ENCODE results near the gene THAP4.

THAP4 gene

DNA sequence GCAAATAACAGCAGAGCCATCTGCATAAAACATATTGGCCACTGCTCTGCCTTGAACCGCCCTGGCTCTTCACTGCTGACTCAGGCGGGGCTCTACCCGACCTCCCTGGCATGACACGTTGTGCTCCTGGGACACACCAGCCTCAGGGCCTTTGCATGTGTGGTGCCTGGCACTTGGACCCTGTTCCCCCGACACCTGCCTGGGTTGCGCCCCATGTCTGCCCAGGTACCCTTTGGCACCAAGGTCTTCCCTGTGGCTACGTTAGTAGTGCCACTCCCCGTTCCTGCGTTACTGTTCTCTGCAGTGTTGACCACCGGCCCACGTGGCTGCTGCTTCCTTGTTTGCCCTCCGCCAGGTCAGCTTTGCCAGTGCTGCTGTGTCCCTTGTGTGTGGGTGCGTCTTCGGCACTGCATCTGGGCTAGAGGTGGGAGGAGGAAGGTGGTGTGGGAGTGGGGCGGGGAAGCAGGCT is 20.9 kb upstream of the THAP4 start:
- Mint-ChIP-seq H3K4me1 (no peaks in the 10 kb centered on the region), H3K4me3 (no peak overlapping the region), H3K36me3 (ENCODE audit: insufficient read depth) (peaks cover 52% of the 10 kb centered on the region), H3K27ac (ENCODE audit: low read depth) (peak overlapping the region; percentile 56), H3K9me3 (no peaks in the 10 kb centered on the region), H3K27me3 (no peaks in the 10 kb centered on the region)
- no peak for ATAC-seq (replicated peaks; ENCODE audit: extremely low read depth, poor library complexity, severe bottlenecking)
- DNase-seq (ENCODE audit: low spot score in 2 of 2), result no peak

DNA sequence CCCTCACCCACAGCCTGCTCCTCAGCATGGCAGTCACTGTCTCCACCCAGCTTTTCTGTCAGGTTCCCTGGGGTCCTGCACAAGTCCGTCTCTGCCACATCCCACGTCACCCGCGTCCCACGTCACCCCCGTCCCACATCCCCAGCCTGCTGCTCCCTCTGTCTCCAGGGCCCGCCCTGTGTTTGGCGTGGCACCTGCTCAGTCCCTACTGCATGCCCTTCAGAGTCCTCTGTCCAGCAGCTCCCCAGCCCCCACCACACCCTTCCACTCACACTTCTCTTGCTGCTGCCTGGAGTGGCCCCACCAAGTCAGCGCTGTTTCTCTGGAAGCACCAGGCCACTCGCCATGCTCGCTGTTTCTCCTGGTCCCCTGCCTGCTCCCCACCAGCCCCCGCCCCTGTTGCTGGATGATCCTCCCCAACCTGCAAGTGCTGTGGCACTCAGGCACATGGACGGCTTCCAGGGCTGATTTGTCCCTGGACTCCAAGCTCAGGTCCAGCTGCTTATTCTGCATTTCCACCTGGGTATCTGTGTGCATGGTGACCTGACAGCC is 19.3 kb upstream of the THAP4 start:
- Mint-ChIP-seq H3K27ac (ENCODE audit: low read depth) (no peak overlapping the region), H3K36me3 (ENCODE audit: insufficient read depth) (peaks cover 54% of the 10 kb centered on the region), H3K27me3 (no peaks in the 10 kb centered on the region), H3K9me3 (no peaks in the 10 kb centered on the region), H3K4me3 (no peak overlapping the region), H3K4me1 (no peaks in the 10 kb centered on the region)
- no peak for ATAC-seq (replicated peaks; ENCODE audit: extremely low read depth, poor library complexity, severe bottlenecking)
- DNase-seq (ENCODE audit: low spot score in 2 of 2), result no peak

DNA sequence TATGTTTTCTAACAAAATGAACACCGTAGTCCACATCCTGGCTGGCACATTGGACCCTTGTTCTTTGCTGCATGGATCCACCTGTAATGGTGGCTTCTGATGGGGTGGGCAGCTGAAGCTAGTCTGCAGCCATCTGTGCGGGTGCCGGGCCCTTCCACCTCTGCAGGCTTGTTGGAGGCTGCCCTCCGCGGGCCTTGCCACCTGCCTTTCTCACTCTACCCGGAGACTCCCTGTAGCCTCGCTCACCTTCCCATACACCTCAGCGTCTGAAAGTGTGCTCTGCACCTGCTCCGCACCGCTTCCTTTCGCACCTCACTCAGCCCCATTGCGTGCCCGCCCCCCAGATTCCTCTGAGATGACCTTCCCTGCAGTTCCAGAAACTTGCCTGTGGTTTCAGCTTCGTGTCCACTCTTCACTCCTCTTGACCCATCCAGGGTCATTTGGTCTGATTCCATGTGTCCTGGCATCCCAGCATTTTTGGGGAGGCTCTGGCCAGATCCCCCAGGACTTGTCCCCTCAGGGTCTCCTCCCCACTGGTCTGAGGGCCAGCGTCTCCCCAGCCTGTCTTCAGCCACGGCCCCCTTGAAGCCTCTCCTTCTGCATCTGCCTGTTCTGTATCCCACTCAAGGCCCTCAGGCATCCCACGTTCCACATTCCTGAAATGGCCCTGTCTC is 18.7 kb upstream of the THAP4 start:
- peak overlapping the region; percentile 62 for H3K27ac Mint-ChIP-seq (ENCODE audit: low read depth)
- peaks cover 54% of the 10 kb centered on the region for H3K36me3 Mint-ChIP-seq (ENCODE audit: insufficient read depth)
- no peak overlapping the region for H3K4me3 Mint-ChIP-seq
- no peak for DNase-seq (ENCODE audit: low spot score in 2 of 2)
- no peaks in the 10 kb centered on the region for H3K27me3 Mint-ChIP-seq
- no peaks in the 10 kb centered on the region for H3K4me1 Mint-ChIP-seq
- ATAC-seq (replicated peaks; ENCODE audit: extremely low read depth, poor library complexity, severe bottlenecking), result no peak
- no peaks in the 10 kb centered on the region for H3K9me3 Mint-ChIP-seq

DNA sequence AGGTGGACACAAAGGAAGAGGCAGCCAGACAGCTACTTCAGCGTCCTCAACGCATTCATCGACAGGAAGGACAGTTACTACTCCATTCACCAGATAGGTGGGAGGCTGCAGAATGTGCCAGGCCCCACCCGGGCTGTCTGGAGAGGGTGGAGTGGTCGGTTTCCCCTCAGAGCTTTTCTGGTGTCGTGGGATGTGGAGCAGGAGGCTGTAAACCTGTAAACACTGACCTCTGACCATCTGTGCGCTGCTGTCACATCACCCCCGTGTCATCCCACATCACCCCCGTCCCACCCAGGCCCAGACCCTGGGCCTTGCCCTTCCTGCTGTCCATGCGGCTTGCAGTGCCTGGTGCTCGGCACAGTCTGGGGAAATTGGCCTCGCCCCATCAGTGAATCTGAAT is 17.6 kb upstream of the THAP4 start:
- no peaks in the 10 kb centered on the region for H3K27me3 Mint-ChIP-seq
- no peak for ATAC-seq (replicated peaks; ENCODE audit: extremely low read depth, poor library complexity, severe bottlenecking)
- peaks cover 45% of the 10 kb centered on the region for H3K36me3 Mint-ChIP-seq (ENCODE audit: insufficient read depth)
- no peaks in the 10 kb centered on the region for H3K9me3 Mint-ChIP-seq
- no peaks in the 10 kb centered on the region for H3K4me1 Mint-ChIP-seq
- no peak for DNase-seq (ENCODE audit: low spot score in 2 of 2)
- peak overlapping the region; percentile 62 for H3K27ac Mint-ChIP-seq (ENCODE audit: low read depth)
- H3K4me3 Mint-ChIP-seq, result no peak overlapping the region

DNA sequence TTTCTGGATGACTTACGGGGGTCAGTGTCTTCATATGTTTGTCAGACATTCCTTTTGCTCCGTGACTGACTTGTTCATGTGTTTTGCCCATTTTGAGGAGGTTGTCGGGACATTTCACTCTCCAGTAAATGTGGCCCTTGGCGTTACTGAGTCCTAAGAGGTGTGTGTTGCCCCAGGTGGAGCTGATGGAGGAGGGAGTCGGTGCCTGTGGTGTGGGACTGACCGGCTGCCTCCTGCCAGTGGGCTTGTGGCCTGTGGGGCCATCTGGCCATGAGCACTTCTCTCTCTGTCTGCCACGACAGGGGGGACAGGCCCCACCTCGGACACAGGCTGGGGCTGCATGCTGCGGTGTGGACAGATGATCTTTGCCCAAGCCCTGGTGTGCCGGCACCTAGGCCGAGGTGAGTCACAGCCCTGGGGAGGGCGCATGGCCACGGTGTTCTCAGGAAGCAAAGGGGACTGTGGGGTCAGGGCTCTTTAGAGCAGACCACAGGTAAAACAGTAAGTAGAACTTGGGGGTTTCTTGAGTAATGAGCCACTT is 16.3 kb upstream of the THAP4 start:
- Mint-ChIP-seq H3K4me3 (no peak overlapping the region), H3K4me1 (peaks cover 6% of the 10 kb centered on the region), H3K9me3 (no peaks in the 10 kb centered on the region), H3K27me3 (no peaks in the 10 kb centered on the region), H3K27ac (ENCODE audit: low read depth) (peak overlapping the region; percentile 61), H3K36me3 (ENCODE audit: insufficient read depth) (peaks cover 40% of the 10 kb centered on the region)
- no peak for DNase-seq (ENCODE audit: low spot score in 2 of 2)
- ATAC-seq (replicated peaks; ENCODE audit: extremely low read depth, poor library complexity, severe bottlenecking), result no peak

DNA sequence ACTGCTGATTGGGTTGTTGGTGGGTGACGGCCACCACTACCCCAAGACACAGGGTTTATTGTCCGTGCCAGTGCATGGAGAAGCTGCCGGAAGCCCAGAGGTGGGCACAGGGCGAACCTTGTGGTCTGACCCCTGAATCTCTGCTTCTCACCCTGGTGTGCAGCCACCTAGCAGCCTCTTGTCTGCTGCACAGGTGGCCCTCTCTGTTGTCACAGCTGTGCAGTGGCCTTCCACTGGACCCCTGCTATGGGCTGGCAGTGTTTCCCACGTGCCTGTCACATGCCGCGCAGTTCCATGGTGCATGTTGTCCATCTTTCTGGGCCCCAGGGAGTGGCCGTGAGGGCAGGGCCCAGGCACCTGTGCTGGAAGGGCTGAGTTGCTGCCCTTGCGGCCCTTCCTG is 15.8 kb upstream of the THAP4 start:
- ATAC-seq (replicated peaks; ENCODE audit: extremely low read depth, poor library complexity, severe bottlenecking) (no peak), DNase-seq (ENCODE audit: low spot score in 2 of 2) (no peak)
- H3K27me3 Mint-ChIP-seq, result no peaks in the 10 kb centered on the region
- H3K36me3 Mint-ChIP-seq (ENCODE audit: insufficient read depth), result peaks cover 40% of the 10 kb centered on the region
- peaks cover 6% of the 10 kb centered on the region for H3K4me1 Mint-ChIP-seq
- H3K9me3 Mint-ChIP-seq, result no peaks in the 10 kb centered on the region
- no peak overlapping the region for H3K27ac Mint-ChIP-seq (ENCODE audit: low read depth)
- no peak overlapping the region for H3K4me3 Mint-ChIP-seq

DNA sequence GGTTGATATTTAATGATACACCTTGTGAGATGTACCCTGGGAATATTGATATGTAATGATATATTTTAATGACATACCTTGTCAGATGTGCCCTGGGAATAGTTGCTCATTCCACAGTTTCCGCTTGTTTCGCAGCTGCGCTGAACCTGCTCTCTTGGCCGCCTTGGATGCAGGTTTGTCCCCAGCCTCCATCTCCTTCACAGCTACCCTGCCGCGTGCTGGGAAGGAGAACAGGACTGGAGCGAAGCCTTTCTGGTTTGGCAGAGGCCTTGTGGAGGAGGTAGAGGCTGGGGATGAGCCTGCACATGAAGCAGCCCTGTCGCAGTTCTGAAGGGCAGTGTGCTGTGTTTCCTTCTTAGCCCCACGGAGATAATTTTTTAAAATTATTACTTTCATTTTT is 15.2 kb upstream of the THAP4 start:
- H3K4me3 Mint-ChIP-seq, result no peak overlapping the region
- no peaks in the 10 kb centered on the region for H3K9me3 Mint-ChIP-seq
- no peak overlapping the region for H3K27ac Mint-ChIP-seq (ENCODE audit: low read depth)
- H3K4me1 Mint-ChIP-seq, result peaks cover 6% of the 10 kb centered on the region
- peaks cover 40% of the 10 kb centered on the region for H3K36me3 Mint-ChIP-seq (ENCODE audit: insufficient read depth)
- DNase-seq (ENCODE audit: low spot score in 2 of 2) (no peak), ATAC-seq (replicated peaks; ENCODE audit: extremely low read depth, poor library complexity, severe bottlenecking) (no peak)
- H3K27me3 Mint-ChIP-seq, result no peaks in the 10 kb centered on the region

DNA sequence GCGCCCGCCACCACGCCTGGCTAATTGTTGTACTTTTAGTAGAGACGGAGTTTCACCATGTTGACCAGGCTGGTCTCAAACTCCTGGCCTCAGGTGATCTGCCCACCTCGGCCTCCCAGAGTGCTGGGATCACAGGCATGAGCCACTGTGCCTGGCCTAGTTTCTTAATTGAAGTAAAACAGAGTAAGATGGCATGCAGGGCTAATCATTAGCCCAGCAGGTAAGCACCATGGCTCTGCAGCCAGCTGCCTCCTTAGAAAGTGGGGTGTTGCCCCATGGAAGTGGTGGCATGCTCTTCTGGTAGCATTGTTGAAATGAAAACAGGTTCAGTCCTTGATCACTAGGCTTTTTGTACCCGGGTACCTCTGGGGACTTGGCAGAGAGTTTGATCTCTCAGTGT is 13.0 kb upstream of the THAP4 start:
- Mint-ChIP-seq H3K4me1 (peaks cover 6% of the 10 kb centered on the region), H3K27me3 (no peaks in the 10 kb centered on the region), H3K36me3 (ENCODE audit: insufficient read depth) (peaks cover 27% of the 10 kb centered on the region), H3K4me3 (no peak overlapping the region), H3K27ac (ENCODE audit: low read depth) (no peak overlapping the region), H3K9me3 (no peaks in the 10 kb centered on the region)
- ATAC-seq (replicated peaks; ENCODE audit: extremely low read depth, poor library complexity, severe bottlenecking) (no peak), DNase-seq (ENCODE audit: low spot score in 2 of 2) (no peak)

DNA sequence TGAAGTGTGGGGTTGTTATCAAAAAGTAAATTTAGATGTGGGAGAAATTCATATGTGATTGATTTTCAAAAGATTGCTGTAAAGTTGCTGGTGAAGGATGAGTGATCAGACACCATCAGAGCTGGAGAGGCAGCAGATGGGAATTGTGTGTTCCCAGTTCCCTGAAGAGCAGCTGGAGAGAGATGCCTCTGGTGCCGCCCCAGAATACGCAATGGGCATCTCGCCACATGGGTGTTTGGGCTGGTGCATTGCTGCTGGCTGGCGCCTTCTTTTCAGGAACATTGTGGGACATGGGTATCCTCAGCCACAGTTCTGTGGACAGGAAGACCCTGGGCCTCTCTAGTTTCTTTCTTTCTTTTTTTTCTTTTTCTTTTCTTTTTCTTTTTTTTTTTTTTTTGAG is 12.4 kb upstream of the THAP4 start:
- peaks cover 12% of the 10 kb centered on the region for H3K4me1 Mint-ChIP-seq
- H3K4me3 Mint-ChIP-seq, result no peak overlapping the region
- H3K36me3 Mint-ChIP-seq (ENCODE audit: insufficient read depth), result peaks cover 24% of the 10 kb centered on the region
- no peaks in the 10 kb centered on the region for H3K9me3 Mint-ChIP-seq
- no peaks in the 10 kb centered on the region for H3K27me3 Mint-ChIP-seq
- ATAC-seq (replicated peaks; ENCODE audit: extremely low read depth, poor library complexity, severe bottlenecking) (no peak), DNase-seq (ENCODE audit: low spot score in 2 of 2) (no peak)
- H3K27ac Mint-ChIP-seq (ENCODE audit: low read depth), result no peak overlapping the region

DNA sequence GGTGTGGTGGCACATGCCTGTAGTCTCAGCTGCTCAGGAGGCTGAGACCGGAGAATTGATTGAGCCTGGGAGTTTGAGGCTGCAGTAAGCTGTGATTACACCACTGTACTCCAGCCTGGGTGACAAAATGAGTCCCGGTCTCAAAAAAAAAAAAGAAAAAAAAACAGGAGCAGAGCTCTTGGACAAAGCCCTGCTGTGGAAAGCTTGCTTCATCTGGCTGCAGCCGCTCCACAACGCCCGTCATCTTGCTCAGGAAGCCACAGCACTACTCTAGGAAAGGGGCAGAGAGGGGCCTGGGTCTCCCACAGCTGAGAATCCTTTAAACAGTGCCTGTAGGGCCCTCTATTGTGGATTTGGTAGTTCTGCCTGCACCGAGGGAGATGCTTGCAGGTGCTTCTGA is 11.5 kb upstream of the THAP4 start:
- Mint-ChIP-seq H3K36me3 (ENCODE audit: insufficient read depth) (peaks cover 21% of the 10 kb centered on the region), H3K4me3 (no peak overlapping the region), H3K27me3 (no peaks in the 10 kb centered on the region), H3K4me1 (peaks cover 17% of the 10 kb centered on the region), H3K9me3 (no peaks in the 10 kb centered on the region), H3K27ac (ENCODE audit: low read depth) (no peak overlapping the region)
- ATAC-seq (replicated peaks; ENCODE audit: extremely low read depth, poor library complexity, severe bottlenecking), result no peak
- no peak for DNase-seq (ENCODE audit: low spot score in 2 of 2)

DNA sequence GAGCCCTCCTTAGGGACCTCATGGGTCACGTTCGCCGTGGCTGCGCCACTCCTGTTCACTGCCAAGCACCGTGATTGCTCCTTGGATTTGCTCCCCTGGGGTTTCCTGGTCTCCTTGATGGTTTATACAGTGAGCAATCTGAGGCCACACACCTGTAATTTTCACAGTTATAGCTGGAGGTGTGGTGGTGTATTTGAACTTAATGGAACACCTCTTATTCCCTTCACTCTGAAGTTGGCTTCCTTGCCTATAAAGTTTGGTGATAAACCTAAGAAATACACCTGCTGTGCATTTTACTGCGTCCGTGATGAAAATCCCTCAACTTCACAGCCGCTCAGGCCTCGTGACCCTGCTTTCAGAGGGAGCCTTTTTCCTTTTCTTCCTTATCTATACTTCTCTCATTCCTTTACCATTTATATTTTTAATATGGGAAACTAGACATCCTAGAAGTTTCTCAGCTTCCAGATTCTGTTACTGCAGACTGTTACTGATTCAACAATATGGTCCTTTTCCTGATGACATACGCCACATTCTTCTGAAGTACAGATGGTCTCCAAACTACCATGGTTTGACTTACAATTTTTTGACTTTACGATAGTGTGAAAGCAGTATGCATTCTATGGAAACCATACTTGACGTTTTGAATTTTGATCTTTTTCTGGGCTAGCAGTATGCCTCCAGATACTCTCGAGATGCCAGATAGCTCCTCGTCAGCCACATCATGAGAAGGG is 9.1 kb upstream of the THAP4 start:
- Mint-ChIP-seq H3K27me3 (no peaks in the 10 kb centered on the region), H3K9me3 (no peaks in the 10 kb centered on the region), H3K4me1 (peaks cover 33% of the 10 kb centered on the region), H3K27ac (ENCODE audit: low read depth) (no peak overlapping the region), H3K36me3 (ENCODE audit: insufficient read depth) (peaks cover 14% of the 10 kb centered on the region), H3K4me3 (no peak overlapping the region)
- DNase-seq (ENCODE audit: low spot score in 2 of 2) (no peak), ATAC-seq (replicated peaks; ENCODE audit: extremely low read depth, poor library complexity, severe bottlenecking) (no peak)

DNA sequence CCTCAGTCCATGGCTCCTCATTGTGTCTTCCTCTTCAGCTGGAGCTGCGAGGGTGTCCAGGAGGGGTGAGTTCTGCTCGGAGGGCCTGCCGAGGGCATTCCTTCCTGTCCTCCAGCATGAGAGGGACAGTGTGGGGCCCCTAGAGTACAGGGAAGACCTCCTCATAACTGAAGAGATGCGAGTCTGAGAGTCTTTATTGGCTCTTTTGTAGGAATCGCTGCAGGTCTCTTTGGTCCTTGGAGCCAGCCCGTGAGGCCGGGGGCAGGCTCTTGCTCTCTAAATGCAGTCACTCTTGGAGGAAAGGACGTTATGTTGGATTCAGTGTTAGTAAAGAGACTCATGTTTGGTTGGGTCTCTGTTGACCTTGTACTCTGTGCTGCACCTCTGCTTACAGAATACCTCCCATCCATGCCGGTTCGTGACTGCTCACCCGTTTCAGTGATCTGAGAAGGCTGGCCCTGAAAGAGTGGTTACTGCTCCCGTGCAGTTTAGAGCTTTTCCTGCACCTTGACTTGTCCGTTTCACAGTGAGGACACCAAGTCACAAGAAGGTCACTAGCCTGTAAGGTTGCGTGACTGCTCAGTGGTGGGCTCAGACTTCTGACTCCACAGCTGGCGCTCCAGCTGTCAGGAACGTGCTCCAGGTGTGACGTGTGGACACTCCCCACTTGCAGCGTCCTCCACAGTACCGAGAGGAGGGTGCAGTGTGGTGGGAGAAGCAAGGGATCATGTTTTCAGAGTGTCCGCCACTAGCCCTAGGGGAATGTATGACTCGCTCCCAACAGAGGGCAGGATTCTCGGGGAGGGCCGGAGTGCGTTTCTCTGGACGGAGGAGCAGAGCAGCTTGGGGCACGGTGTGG is 8.3 kb upstream of the THAP4 start:
- H3K27ac Mint-ChIP-seq (ENCODE audit: low read depth), result no peak overlapping the region
- no peak for DNase-seq (ENCODE audit: low spot score in 2 of 2)
- H3K9me3 Mint-ChIP-seq, result no peaks in the 10 kb centered on the region
- H3K4me1 Mint-ChIP-seq, result peaks cover 41% of the 10 kb centered on the region
- ATAC-seq (replicated peaks; ENCODE audit: extremely low read depth, poor library complexity, severe bottlenecking), result no peak
- peaks cover 10% of the 10 kb centered on the region for H3K36me3 Mint-ChIP-seq (ENCODE audit: insufficient read depth)
- H3K27me3 Mint-ChIP-seq, result no peaks in the 10 kb centered on the region
- no peak overlapping the region for H3K4me3 Mint-ChIP-seq
